Ureter (tissue), 1 donor: ENCODE results near the gene HDGF. TPM values are rescaled to one million over a fixed set of nuclear protein-coding genes. Genes with fewer than 3 reads are reported as not detected.

Experiments
- DNase-seq: peaks from one replicate; pipeline ENCODE4 v3.0.0-alpha.2; 2020; ENCODE audit warnings: low spot score
- total RNA-seq: library from RNA; stranded (reverse); gene quantifications from one replicate; pipeline ENCODE4 v1.2.4, GENCODE V29; 2023
- donor health status: DM: yes; HTN: yes; CAD: no.

HDGF gene
- total RNA-seq, 1 donor from 2014 or later: 151 TPM

GRCh38 chr1:156698995-156699394 lies 52.5 kb downstream of the HDGF start:
- no peak for DNase-seq

GRCh38 chr1:156697481-156697880 lies 54.0 kb downstream of the HDGF start:
- no peak for DNase-seq

GRCh38 chr1:156696755-156697154 lies 54.7 kb downstream of the HDGF start:
- no peak for DNase-seq

- no peak for DNase-seq
These were observed 56.8 kb downstream of the HDGF start for GRCh38 chr1:156694690-156694962.

GRCh38 chr1:156693848-156694689 lies 57.4 kb downstream of the HDGF start:
- DNase-seq: peak; percentile 71

GRCh38 chr1:156692925-156693847 lies 58.3 kb downstream of the HDGF start:
- DNase-seq: peak; percentile 71

GRCh38 chr1:156692441-156692924 lies 59.0 kb downstream of the HDGF start:
- peak; percentile 64 for DNase-seq

Other genes with a start within 250 kb of the HDGF start
- gene IQGAP3, start 179.1 kb downstream of the HDGF start, total RNA-seq: 0.68 TPM
- gene TTC24, start 172.0 kb downstream of the HDGF start, total RNA-seq: not detected
- 119 TPM for gene NAXE, start 159.9 kb downstream of the HDGF start, total RNA-seq
- 42.5 TPM for gene GPATCH4, start 150.2 kb downstream of the HDGF start, total RNA-seq
- gene HAPLN2, start 132.3 kb downstream of the HDGF start, total RNA-seq: 5.6 TPM
- gene BCAN, start 109.6 kb downstream of the HDGF start, total RNA-seq: 1.1 TPM
- gene NES, start 74.3 kb downstream of the HDGF start, total RNA-seq: 42.4 TPM
- 229 TPM for gene CRABP2, start 46.1 kb downstream of the HDGF start, total RNA-seq
- 49.5 TPM for gene METTL25B, start 23.2 kb downstream of the HDGF start, total RNA-seq
- 42.7 TPM for gene ISG20L2, start 22.9 kb downstream of the HDGF start, total RNA-seq
- gene MRPL24, start 10.6 kb downstream of the HDGF start, total RNA-seq: 91.6 TPM
- 70.9 TPM for gene PRCC, start 15.9 kb upstream of the HDGF start, total RNA-seq
- gene SH2D2A, start 65.2 kb upstream of the HDGF start, total RNA-seq: 6.7 TPM
- gene INSRR, start 107.4 kb upstream of the HDGF start, total RNA-seq: 0.13 TPM
- gene NTRK1, start 109.2 kb upstream of the HDGF start, total RNA-seq: 1.7 TPM
- 10.0 TPM for gene PEAR1, start 142.0 kb upstream of the HDGF start, total RNA-seq
- gene LRRC71, start 169.0 kb upstream of the HDGF start, total RNA-seq: not detected